K562 (cell line): ENCODE measurements around the gene SETD3. TPM values are rescaled to one million over a fixed set of nuclear protein-coding genes. Genes with fewer than 3 reads are reported as not detected.

Source experiments
- ATAC-seq: fragments of 200-7000 bp; cut with Tn5 transposase; 3 replicates; pipeline ENCODE4 v1.9.1; 2020; ENCODE audit warnings: moderate library complexity
- BruUV-seq: library from RNA; stranded (reverse); fragments of 400-500 nt; replicated peaks from 2 replicates; lab custom pipeline; 2021; lab: Mats Ljungman, UMichigan
- CTCF ChIA-PET: fragments of 300-600 bp; formaldehyde crosslinking; extraction: SDS; loops from one replicate; lab custom pipeline; 2021; ENCODE audit warnings: low intra/inter-chr PET ratio; lab: Yijun Ruan, JAX
- POLR2A ChIA-PET: fragments of 300-600, 350-650 bp; sonication (Branson Sonifier 250); formaldehyde crosslinking; extraction: SDS; loops from one replicate; lab custom pipeline; 2021; ENCODE audit warnings: antibody characterized with exemption, inconsistent platforms; lab: Yijun Ruan, JAX
- DNase-seq, 4 experiments: peaks; one replicate each; pipeline versions ENCODE4 v3.0.0 to v3.0.0-alpha.2; 2011 to 2018; ENCODE audit warnings: low spot score in 3 of 4, mixed read lengths in 3 of 4; ENCODE audit errors: extremely low read depth in 1 of 4
- FAIRE-seq: peaks from 2 replicates; lab custom pipeline; 2011; peaks lifted over from hg19 to GRCh38; lab: Jason Lieb, UNC
- H2AFZ ChIP-seq: 2 replicates; pipeline ENCODE4 v1.6.0; 2011; ENCODE audit warnings: low read depth, low read length, control low read depth, inconsistent platforms
- H3K27ac ChIP-seq: fragments of 200-600 bp; 3 replicates; pipeline ENCODE4 v1.8.0; 2011; ENCODE audit warnings: low read depth, mild to moderate bottlenecking, control low read depth, inconsistent platforms, low read length, moderate library complexity, mixed read lengths; ENCODE audit errors: extremely low read depth
- H3K27me3 ChIP-seq, 2 experiments: fragments of 300-600 bp in 1 of 2; 2 replicates in 1 of 2; 3 replicates in 1 of 2; pipeline versions ENCODE4 v1.6.0 to v1.8.0; 2011; ENCODE audit warnings: inconsistent platforms in 2 of 2, low read length in 2 of 2, mild to moderate bottlenecking in 1 of 2, mixed read lengths in 1 of 2, moderate library complexity in 1 of 2; ENCODE audit not compliant: control insufficient read depth in 2 of 2, insufficient read depth in 2 of 2
- H3K36me3 ChIP-seq: fragments of 300-600 bp; 3 replicates; pipeline ENCODE4 v1.8.0; 2011; ENCODE audit warnings: mild to moderate bottlenecking, low read length, inconsistent platforms; ENCODE audit not compliant: control insufficient read depth, insufficient read depth
- H3K4me1 ChIP-seq, 2 experiments: fragments of 200-600 bp in 1 of 2; replicated peaks in 1 of 2; 2 replicates in 1 of 2; 3 replicates in 1 of 2; pipeline versions ENCODE4 v1.5.1 to v1.8.0; 2011; ENCODE audit warnings: inconsistent platforms in 2 of 2, low read length in 2 of 2, mild to moderate bottlenecking in 1 of 2, mixed read lengths in 1 of 2, moderate library complexity in 1 of 2; ENCODE audit not compliant: control insufficient read depth in 2 of 2, insufficient read depth in 2 of 2
- H3K4me2 ChIP-seq: 2 replicates; pipeline ENCODE4 v1.6.1; 2011; ENCODE audit warnings: low read length, control low read depth, inconsistent platforms, mixed read lengths; ENCODE audit not compliant: insufficient read depth
- H3K4me3 ChIP-seq: fragments of 200-600 bp; sonication (generic), shearing (Covaris generic); 2 replicates; pipeline ENCODE4 v1.5.1; 2016; ENCODE audit warnings: control low read depth, inconsistent platforms
- H3K79me2 ChIP-seq: fragments of 200-600 bp; 3 replicates; pipeline ENCODE4 v1.8.0; 2011; ENCODE audit warnings: low read length, inconsistent platforms; ENCODE audit not compliant: control insufficient read depth, insufficient read depth
- H3K9ac ChIP-seq, 2 experiments: 2 replicates each; pipeline versions ENCODE4 v1.6.0 to v1.6.1; 2011; ENCODE audit warnings: low read depth in 2 of 2, low read length in 2 of 2, control low read depth in 1 of 2, inconsistent platforms in 1 of 2, mild to moderate bottlenecking in 1 of 2, mixed read lengths in 1 of 2; ENCODE audit not compliant: insufficient read depth in 1 of 2
- H3K9me1 ChIP-seq: one replicate; pipeline ENCODE4 v1.6.0; 2011; ENCODE audit warnings: inconsistent platforms, mild to moderate bottlenecking, low read length, moderate library complexity; ENCODE audit not compliant: control insufficient read depth, insufficient read depth
- H3K9me3 ChIP-seq: replicated peaks from 2 replicates; pipeline ENCODE4 v1.5.1; 2011; ENCODE audit warnings: low read depth, low read length, inconsistent platforms; ENCODE audit not compliant: control insufficient read depth, insufficient read depth
- H4K20me1 ChIP-seq: replicated peaks from 2 replicates; pipeline ENCODE4 v1.6.1; 2011; ENCODE audit warnings: low read length, inconsistent platforms, mixed read lengths; ENCODE audit not compliant: control insufficient read depth, insufficient read depth
- PBX2 ChIP-seq, 2 experiments: IDR thresholded peaks in 1 of 2; conservative IDR thresholded peaks in 1 of 2; 2 replicates each; pipeline ENCODE4 v1.6.1; 2016; ENCODE audit warnings: low read depth in 2 of 2, mild to moderate bottlenecking in 1 of 2, missing compliant biosample characterization in 1 of 2, missing genetic modification characterization in 1 of 2, moderate library complexity in 1 of 2
- STAT5A ChIP-seq: IDR thresholded peaks from 2 replicates; pipeline ENCODE4 v1.6.1; 2012; ENCODE audit warnings: low read length, inconsistent platforms, borderline replicate concordance
- ZNF146 ChIP-seq: IDR thresholded peaks from one replicate; pipeline ENCODE4 v1.6.1; 2018; ENCODE audit warnings: missing compliant biosample characterization; ENCODE audit not compliant: unreplicated experiment
- ZNF184 ChIP-seq: sonication (generic); formaldehyde crosslinking; IDR thresholded peaks from 2 replicates; pipeline ENCODE4 v1.5.0; 2020; ENCODE audit warnings: missing genetic modification reagents
- ZNF3 ChIP-seq: fragments of 250-450 bp; sonication (Bioruptor Pico); IDR thresholded peaks from 2 replicates; pipeline ENCODE4 v1.5.0; 2021; ENCODE audit warnings: mild to moderate bottlenecking, moderate library complexity
- WGBS: fragments of 100-300 bp; shearing (Covaris generic); methylation state at CpG from one replicate; pipeline ENCODE4 v1.1.6; 2016; ENCODE audit warnings: low coverage, mixed read lengths; ENCODE audit not compliant: insufficient coverage; ENCODE audit errors: missing lambda C conversion rate; 5-methylcytosine and 5-hydroxymethylcytosine counted together
- in situ Hi-C: fragments of 300-500 bp; cut with MboI; formaldehyde crosslinking; loops from 4 replicates; pipeline ENCODE4 v1.15.0; 2018; ENCODE audit warnings: inconsistent platforms, mixed read lengths
- intact Hi-C: fragments of 100-400 bp; cut with micrococcal nuclease; formaldehyde crosslinking; loops from 2 replicates; pipeline ENCODE4 v1.14.2; 2022
- polyA plus RNA-seq, 8 experiments: library from polyadenylated mRNA; depleted of rRNA in 4 of 8; stranded (reverse) in 5 of 8; unstranded in 3 of 8; fragments of >200 nt; fragmentation: Nextera tagmentation in 2 of 8; fragmentation: Illumina TruSeq in 1 of 8; extraction: Ambion mirVana in 2 of 8; extraction: Trizol in 1 of 8; gene quantifications; 2 replicates each; pipeline versions ENCODE4 v1.2.1 to v1.2.3, GENCODE V29; 2011 to 2014; ENCODE audit warnings: inconsistent platforms in 1 of 8, missing spikeins in 1 of 8
- total RNA-seq, 7 experiments: library from RNA; depleted of rRNA in 6 of 7; stranded (reverse); fragments of >200 nt in 6 of 7; fragmentation: Illumina TruSeq in 2 of 7; extraction: Trizol in 2 of 7; gene quantifications; 2 replicates each; pipeline versions ENCODE4 v1.2.1 to v1.2.3, GENCODE V29; 2011 to 2021; ENCODE audit warnings: low replicate concordance in 1 of 7
- TF ChIP-seq, protein P1 (sequence below): sonication (generic); formaldehyde crosslinking; IDR thresholded peaks from 2 replicates; pipeline ENCODE4 v1.8.0; 2022; ENCODE audit warnings: mild to moderate bottlenecking, missing genetic modification reagents
- TF ChIP-seq, protein P2 (sequence below), 3 experiments: IDR thresholded peaks in 2 of 3; conservative IDR thresholded peaks in 1 of 3; 2 replicates each; pipeline ENCODE4 v1.5.1; 2011 to 2012; ENCODE audit warnings: low read length in 3 of 3, mild to moderate bottlenecking in 3 of 3, control low read depth in 2 of 3, improper control_type of control experiment in 1 of 3, inconsistent platforms in 1 of 3, low read depth in 1 of 3, mixed read lengths in 1 of 3, moderate library complexity in 1 of 3; ENCODE audit not compliant: insufficient read depth in 2 of 3
- TF ChIP-seq, protein P3 (sequence below): fragments of 250-450 bp; sonication (Bioruptor Pico); IDR thresholded peaks from 2 replicates; pipeline ENCODE4 v1.5.0; 2021; ENCODE audit warnings: mild to moderate bottlenecking, borderline replicate concordance
- TF ChIP-seq, protein P4 (sequence below), 2 experiments: fragments of 450-650 bp in 1 of 2; sonication (generic) in 1 of 2; formaldehyde crosslinking; conservative IDR thresholded peaks; 2 replicates each; pipeline versions ENCODE4 v1.4.0 to v1.8.1; 2020 to 2022; ENCODE audit warnings: mild to moderate bottlenecking in 1 of 2, missing genetic modification reagents in 1 of 2

SETD3 gene
- total and polyA plus RNA-seq, 9 of the 15 experiments (the other 6 are each of a cell fraction or from before 2014, with no cell fraction given), result 8.5 to 35.9 (median 26.5) TPM

GRCh38 chr14:99512110-99512449 lies 31.4 kb upstream of the SETD3 start:
- intact Hi-C loops (no loop called here), in situ Hi-C loops (no loop called here)
- DNase-seq (no peak), FAIRE-seq (no peak), ATAC-seq (no peak)
- H3K4me2 ChIP-seq, result no peak overlapping the region
- WGBS, result 88% methylated on average over 8 of the region's 10 CpGs
- ChIA-PET CTCF (no interaction called here), POLR2A (interaction anchor here (0.5 to 0.6 kb wide), 2 partner anchors 8 to 33 kb away, joined by 3 read pairs; no protein-coding TSS in a partner anchor)
- H3K4me1 ChIP-seq, result peaks cover 0 to 8% of the 10 kb centered on the region in 2 experiments; a peak in 2 of 5 replicates
- no peaks in the 10 kb centered on the region for H3K9me1 ChIP-seq
- 0 out of 2 replicates have a peak, but pooled peaks cover 7% of the 10 kb centered on the region for H4K20me1 ChIP-seq
- no peaks in the 10 kb centered on the region for H3K9me3 ChIP-seq
- no peak overlapping the region for H3K9ac ChIP-seq
- no peak overlapping the region for H2AFZ ChIP-seq
- BruUV-seq, result no TSS peak
- TF ChIP-seq, protein P1, sequence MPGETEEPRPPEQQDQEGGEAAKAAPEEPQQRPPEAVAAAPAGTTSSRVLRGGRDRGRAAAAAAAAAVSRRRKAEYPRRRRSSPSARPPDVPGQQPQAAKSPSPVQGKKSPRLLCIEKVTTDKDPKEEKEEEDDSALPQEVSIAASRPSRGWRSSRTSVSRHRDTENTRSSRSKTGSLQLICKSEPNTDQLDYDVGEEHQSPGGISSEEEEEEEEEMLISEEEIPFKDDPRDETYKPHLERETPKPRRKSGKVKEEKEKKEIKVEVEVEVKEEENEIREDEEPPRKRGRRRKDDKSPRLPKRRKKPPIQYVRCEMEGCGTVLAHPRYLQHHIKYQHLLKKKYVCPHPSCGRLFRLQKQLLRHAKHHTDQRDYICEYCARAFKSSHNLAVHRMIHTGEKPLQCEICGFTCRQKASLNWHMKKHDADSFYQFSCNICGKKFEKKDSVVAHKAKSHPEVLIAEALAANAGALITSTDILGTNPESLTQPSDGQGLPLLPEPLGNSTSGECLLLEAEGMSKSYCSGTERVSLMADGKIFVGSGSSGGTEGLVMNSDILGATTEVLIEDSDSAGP, result no peak
- TF ChIP-seq, protein P2, sequence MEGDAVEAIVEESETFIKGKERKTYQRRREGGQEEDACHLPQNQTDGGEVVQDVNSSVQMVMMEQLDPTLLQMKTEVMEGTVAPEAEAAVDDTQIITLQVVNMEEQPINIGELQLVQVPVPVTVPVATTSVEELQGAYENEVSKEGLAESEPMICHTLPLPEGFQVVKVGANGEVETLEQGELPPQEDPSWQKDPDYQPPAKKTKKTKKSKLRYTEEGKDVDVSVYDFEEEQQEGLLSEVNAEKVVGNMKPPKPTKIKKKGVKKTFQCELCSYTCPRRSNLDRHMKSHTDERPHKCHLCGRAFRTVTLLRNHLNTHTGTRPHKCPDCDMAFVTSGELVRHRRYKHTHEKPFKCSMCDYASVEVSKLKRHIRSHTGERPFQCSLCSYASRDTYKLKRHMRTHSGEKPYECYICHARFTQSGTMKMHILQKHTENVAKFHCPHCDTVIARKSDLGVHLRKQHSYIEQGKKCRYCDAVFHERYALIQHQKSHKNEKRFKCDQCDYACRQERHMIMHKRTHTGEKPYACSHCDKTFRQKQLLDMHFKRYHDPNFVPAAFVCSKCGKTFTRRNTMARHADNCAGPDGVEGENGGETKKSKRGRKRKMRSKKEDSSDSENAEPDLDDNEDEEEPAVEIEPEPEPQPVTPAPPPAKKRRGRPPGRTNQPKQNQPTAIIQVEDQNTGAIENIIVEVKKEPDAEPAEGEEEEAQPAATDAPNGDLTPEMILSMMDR (IDR thresholded peaks at IDR 0.05 in 2 of 3, conservative IDR thresholded peaks at IDR 0.05 in 1 of 3; ENCODE audit: insufficient read depth in 2 of 3, low read depth in 1 of 3, low read length in 3 of 3), result no peak
- no peak for TF ChIP-seq ZNF146 (CRISPR knock-in tag)
- TF ChIP-seq, protein P3, sequence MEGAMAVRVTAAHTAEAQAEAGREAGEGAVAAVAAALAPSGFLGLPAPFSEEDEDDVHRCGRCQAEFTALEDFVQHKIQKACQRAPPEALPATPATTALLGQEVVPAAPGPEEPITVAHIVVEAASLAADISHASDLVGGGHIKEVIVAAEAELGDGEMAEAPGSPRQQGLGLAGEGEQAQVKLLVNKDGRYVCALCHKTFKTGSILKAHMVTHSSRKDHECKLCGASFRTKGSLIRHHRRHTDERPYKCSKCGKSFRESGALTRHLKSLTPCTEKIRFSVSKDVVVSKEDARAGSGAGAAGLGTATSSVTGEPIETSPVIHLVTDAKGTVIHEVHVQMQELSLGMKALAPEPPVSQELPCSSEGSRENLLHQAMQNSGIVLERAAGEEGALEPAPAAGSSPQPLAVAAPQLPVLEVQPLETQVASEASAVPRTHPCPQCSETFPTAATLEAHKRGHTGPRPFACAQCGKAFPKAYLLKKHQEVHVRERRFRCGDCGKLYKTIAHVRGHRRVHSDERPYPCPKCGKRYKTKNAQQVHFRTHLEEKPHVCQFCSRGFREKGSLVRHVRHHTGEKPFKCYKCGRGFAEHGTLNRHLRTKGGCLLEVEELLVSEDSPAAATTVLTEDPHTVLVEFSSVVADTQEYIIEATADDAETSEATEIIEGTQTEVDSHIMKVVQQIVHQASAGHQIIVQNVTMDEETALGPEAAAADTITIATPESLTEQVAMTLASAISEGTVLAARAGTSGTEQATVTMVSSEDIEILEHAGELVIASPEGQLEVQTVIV (CRISPR knock-in tag), result no peak
- no peak for TF ChIP-seq ZNF3 (CRISPR knock-in tag)
- TF ChIP-seq STAT5A, result no peak
- TF ChIP-seq, protein P4, sequence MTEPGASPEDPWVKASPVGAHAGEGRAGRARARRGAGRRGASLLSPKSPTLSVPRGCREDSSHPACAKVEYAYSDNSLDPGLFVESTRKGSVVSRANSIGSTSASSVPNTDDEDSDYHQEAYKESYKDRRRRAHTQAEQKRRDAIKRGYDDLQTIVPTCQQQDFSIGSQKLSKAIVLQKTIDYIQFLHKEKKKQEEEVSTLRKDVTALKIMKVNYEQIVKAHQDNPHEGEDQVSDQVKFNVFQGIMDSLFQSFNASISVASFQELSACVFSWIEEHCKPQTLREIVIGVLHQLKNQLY (CRISPR knock-in tag; conservative IDR thresholded peaks at IDR 0.05), result no peak
- TF ChIP-seq PBX2 (CRISPR knock-in tag; IDR thresholded peaks at IDR 0.05; ENCODE audit: low read depth), result no peak
- TF ChIP-seq PBX2 (tag; conservative IDR thresholded peaks at IDR 0.05; ENCODE audit: low read depth), result no peak
- no peak for TF ChIP-seq ZNF184
- no peaks in the 10 kb centered on the region for H3K27me3 ChIP-seq
- no peaks in the 10 kb centered on the region for H3K79me2 ChIP-seq
- no peak overlapping the region for H3K4me3 ChIP-seq
- H3K27ac ChIP-seq, result no peak overlapping the region
- H3K36me3 ChIP-seq, result peaks cover 45% of the 10 kb centered on the region; the same call in 2 of the 3 replicates
